HEK293 (cell line): ENCODE measurements around the gene CD19.

Experiments
- BCL11B ChIP-seq: fragments of 450-650 bp; formaldehyde crosslinking; IDR thresholded peaks from 2 replicates; pipeline ENCODE4 v1.5.1; 2016; ENCODE audit warnings: low read depth, missing biosample characterization, missing genetic modification characterization
- GFI1B ChIP-seq: fragments of 450-650 bp; formaldehyde crosslinking; IDR thresholded peaks from 2 replicates; pipeline ENCODE4 v1.5.1; 2016; ENCODE audit warnings: missing biosample characterization, missing genetic modification characterization
- GLI4 ChIP-seq: fragments of 450-650 bp; formaldehyde crosslinking; IDR thresholded peaks from 2 replicates; pipeline ENCODE4 v1.5.1; 2016; ENCODE audit warnings: missing biosample characterization, missing genetic modification characterization
- HOXC10 ChIP-seq: sonication (generic); formaldehyde crosslinking; IDR thresholded peaks from 2 replicates; pipeline ENCODE4 v1.8.1; 2023; ENCODE audit warnings: mild to moderate bottlenecking, missing genetic modification reagents
- MZF1 ChIP-seq: fragments of 450-650 bp; formaldehyde crosslinking; IDR thresholded peaks from 2 replicates; pipeline ENCODE4 v1.5.1; 2017; ENCODE audit warnings: missing biosample characterization, missing genetic modification characterization, borderline replicate concordance
- SALL2 ChIP-seq: fragments of 450-650 bp; formaldehyde crosslinking; IDR thresholded peaks from 2 replicates; pipeline ENCODE4 v1.5.0; 2017; ENCODE audit warnings: missing biosample characterization, mild to moderate bottlenecking, missing genetic modification characterization, borderline replicate concordance
- ZNF19 ChIP-seq: fragments of 450-650 bp; formaldehyde crosslinking; IDR thresholded peaks from 2 replicates; pipeline ENCODE4; 2016; ENCODE audit warnings: missing biosample characterization, missing genetic modification characterization, low read depth
- ZNF211 ChIP-seq: fragments of 450-650 bp; formaldehyde crosslinking; IDR thresholded peaks from 2 replicates; pipeline ENCODE4 v1.5.1; 2016; ENCODE audit warnings: low read depth, missing biosample characterization, missing genetic modification characterization
- ZNF239 ChIP-seq: fragments of 450-650 bp; formaldehyde crosslinking; IDR thresholded peaks from 2 replicates; pipeline ENCODE4 v1.5.1; 2016; ENCODE audit warnings: missing biosample characterization, missing genetic modification characterization
- ZNF404 ChIP-seq: fragments of 450-650 bp; formaldehyde crosslinking; IDR thresholded peaks from 2 replicates; pipeline ENCODE4 v1.5.1; 2017; ENCODE audit warnings: missing biosample characterization, missing genetic modification characterization
- ZSCAN23 ChIP-seq: fragments of 450-650 bp; formaldehyde crosslinking; IDR thresholded peaks from 2 replicates; pipeline ENCODE4 v1.5.1; 2016; ENCODE audit warnings: missing biosample characterization, missing genetic modification characterization
- TF ChIP-seq, protein P1 (sequence below): fragments of 450-650 bp; formaldehyde crosslinking; IDR thresholded peaks from 2 replicates; pipeline ENCODE4 v1.5.1; 2016; ENCODE audit warnings: missing biosample characterization, missing genetic modification characterization
- TF ChIP-seq, protein P2 (sequence below): fragments of 450-650 bp; formaldehyde crosslinking; IDR thresholded peaks from 2 replicates; pipeline ENCODE4 v1.5.1; 2016; ENCODE audit warnings: missing biosample characterization, missing genetic modification characterization

GRCh38 chr16:28964072-28964471 lies 32.3 kb downstream of the CD19 start:
- TF ChIP-seq, protein P1, sequence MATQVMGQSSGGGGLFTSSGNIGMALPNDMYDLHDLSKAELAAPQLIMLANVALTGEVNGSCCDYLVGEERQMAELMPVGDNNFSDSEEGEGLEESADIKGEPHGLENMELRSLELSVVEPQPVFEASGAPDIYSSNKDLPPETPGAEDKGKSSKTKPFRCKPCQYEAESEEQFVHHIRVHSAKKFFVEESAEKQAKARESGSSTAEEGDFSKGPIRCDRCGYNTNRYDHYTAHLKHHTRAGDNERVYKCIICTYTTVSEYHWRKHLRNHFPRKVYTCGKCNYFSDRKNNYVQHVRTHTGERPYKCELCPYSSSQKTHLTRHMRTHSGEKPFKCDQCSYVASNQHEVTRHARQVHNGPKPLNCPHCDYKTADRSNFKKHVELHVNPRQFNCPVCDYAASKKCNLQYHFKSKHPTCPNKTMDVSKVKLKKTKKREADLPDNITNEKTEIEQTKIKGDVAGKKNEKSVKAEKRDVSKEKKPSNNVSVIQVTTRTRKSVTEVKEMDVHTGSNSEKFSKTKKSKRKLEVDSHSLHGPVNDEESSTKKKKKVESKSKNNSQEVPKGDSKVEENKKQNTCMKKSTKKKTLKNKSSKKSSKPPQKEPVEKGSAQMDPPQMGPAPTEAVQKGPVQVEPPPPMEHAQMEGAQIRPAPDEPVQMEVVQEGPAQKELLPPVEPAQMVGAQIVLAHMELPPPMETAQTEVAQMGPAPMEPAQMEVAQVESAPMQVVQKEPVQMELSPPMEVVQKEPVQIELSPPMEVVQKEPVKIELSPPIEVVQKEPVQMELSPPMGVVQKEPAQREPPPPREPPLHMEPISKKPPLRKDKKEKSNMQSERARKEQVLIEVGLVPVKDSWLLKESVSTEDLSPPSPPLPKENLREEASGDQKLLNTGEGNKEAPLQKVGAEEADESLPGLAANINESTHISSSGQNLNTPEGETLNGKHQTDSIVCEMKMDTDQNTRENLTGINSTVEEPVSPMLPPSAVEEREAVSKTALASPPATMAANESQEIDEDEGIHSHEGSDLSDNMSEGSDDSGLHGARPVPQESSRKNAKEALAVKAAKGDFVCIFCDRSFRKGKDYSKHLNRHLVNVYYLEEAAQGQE (tag by site-specific recombination) = no peak
- TF ChIP-seq ZNF211 (tag by site-specific recombination) (no peak), MZF1 (tag by site-specific recombination) (no peak), GFI1B (tag by site-specific recombination) (no peak), GLI4 (tag by site-specific recombination) (no peak), ZNF239 (tag by site-specific recombination) (no peak), HOXC10 (no peak), ZNF404 (tag by site-specific recombination) (no peak), ZSCAN23 (tag by site-specific recombination) (no peak), ZNF19 (tag by site-specific recombination) (no peak), BCL11B (no peak), SALL2 (tag by site-specific recombination) (no peak)
- TF ChIP-seq, protein P2, sequence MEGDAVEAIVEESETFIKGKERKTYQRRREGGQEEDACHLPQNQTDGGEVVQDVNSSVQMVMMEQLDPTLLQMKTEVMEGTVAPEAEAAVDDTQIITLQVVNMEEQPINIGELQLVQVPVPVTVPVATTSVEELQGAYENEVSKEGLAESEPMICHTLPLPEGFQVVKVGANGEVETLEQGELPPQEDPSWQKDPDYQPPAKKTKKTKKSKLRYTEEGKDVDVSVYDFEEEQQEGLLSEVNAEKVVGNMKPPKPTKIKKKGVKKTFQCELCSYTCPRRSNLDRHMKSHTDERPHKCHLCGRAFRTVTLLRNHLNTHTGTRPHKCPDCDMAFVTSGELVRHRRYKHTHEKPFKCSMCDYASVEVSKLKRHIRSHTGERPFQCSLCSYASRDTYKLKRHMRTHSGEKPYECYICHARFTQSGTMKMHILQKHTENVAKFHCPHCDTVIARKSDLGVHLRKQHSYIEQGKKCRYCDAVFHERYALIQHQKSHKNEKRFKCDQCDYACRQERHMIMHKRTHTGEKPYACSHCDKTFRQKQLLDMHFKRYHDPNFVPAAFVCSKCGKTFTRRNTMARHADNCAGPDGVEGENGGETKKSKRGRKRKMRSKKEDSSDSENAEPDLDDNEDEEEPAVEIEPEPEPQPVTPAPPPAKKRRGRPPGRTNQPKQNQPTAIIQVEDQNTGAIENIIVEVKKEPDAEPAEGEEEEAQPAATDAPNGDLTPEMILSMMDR (tag by site-specific recombination) = no peak
